DMS153 treated with DMSO at 0.1 percent for 48 hours (cell line): ENCODE measurements around the gene ATOSA.

Experiments used
- DNase-seq: peaks from one replicate; lab custom pipeline; 2025; ENCODE audit not compliant: unreplicated experiment; lab: John Stamatoyannopoulos, UW

ATOSA gene, protein sequence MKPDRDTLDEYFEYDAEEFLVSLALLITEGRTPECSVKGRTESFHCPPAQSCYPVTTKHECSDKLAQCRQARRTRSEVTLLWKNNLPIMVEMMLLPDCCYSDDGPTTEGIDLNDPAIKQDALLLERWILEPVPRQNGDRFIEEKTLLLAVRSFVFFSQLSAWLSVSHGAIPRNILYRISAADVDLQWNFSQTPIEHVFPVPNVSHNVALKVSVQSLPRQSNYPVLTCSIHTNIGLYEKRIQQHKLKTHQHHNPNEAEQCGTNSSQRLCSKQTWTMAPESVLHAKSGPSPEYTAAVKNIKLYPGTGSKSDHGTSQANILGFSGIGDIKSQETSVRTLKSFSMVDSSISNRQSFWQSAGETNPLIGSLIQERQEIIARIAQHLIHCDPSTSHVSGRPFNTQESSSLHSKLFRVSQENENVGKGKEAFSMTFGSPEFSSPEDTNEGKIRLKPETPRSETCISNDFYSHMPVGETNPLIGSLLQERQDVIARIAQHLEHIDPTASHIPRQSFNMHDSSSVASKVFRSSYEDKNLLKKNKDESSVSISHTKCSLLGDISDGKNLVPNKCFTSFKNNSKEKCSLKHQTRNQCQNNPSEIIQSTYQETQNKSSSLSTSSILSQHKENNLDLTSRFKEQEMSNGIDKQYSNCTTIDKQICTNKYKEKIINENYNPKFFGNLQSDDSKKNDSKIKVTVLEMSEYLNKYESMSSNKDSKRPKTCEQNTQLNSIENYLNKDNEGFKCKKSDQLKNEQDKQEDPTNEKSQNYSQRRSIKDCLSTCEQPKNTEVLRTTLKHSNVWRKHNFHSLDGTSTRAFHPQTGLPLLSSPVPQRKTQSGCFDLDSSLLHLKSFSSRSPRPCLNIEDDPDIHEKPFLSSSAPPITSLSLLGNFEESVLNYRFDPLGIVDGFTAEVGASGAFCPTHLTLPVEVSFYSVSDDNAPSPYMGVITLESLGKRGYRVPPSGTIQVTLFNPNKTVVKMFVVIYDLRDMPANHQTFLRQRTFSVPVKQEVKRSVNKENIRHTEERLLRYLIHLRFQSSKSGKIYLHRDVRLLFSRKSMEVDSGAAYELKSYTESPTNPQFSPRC

DNA sequence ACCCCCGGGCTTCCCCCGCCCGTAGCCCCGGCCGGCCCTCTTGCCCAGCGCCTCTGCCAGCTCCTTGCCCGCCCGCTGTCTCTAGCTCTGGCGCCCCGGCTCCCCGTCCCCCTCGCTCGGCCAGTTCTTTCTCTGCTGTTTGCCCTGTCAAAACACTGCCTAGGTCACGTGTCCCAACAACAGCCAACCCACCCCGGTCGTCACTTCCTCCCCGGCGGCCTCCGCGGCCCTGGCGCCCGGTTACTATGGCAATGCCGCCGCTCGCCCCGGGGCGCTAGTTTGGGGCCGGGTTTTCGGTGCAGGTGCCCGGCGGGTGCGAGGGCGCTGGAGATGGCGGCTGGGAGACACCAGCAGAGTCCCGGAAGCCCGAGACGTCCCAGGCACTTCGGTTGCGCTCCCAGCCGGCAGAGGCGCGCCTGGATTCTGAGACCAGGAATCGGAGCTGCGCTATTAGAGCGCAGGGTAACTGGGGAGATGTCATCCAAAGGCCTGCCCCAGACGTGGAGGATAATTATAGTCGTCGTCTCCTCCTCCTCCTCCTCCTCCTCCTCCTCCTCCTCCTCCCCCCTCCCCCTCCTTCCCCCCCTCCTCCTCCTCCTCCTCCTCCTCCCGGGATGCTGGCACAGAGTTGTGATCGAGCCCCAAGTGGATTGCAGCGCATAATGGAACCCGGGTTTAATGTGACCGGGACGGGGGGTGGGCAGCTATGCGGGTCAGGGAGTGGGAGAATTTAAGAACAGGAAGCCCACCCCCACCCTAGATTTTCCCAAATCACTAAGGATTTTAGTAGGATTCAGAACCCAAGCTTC, at the start of gene ATOSA:
TSS of gene ATOSA (minus strand) at position 157 of the 809 bp plus-strand sequence. CDS start 1,367 bp downstream, outside the sequence.
- peak; percentile 21 for DNase-seq

DNA sequence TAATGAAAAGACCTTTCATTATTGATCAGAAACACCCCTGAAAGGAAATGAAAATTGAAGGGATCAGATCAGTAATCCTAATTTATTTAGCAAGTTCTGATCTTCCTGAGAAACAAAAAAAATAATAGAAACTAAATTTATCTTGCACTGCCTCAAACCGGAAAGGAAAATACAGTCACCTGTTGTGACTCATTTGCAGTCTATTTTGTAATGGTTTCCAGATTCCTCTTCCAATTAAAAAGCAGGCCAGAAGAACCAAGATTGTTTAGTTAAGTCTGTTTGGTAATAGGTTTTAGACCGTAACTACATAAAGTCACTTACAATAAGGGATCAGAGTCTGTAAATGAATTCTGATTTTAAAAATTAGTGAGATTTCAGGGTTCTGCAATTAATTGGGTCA, 49.7 kb upstream of the ATOSA start:
- DNase-seq, result no peak

DNA sequence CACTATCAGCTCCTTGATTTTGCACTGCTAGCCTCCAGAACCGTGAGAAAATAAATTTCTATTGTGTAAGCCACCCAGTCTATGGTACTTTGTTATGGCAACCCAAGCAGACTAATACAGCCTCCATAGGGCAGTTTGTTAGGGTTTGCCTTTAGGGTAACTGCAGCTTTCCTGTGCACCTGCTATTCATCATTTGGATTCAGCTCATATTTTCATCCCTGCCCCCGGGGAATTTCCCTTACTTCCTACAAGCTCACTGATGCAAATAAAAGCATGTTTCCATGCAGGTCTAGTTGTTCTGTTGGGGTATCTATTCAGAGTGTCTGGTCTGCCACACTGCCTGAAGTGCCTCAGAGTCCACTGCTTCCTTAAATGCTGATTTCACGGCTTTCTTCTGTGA, 48.6 kb upstream of the ATOSA start:
- no peak for DNase-seq

DNA sequence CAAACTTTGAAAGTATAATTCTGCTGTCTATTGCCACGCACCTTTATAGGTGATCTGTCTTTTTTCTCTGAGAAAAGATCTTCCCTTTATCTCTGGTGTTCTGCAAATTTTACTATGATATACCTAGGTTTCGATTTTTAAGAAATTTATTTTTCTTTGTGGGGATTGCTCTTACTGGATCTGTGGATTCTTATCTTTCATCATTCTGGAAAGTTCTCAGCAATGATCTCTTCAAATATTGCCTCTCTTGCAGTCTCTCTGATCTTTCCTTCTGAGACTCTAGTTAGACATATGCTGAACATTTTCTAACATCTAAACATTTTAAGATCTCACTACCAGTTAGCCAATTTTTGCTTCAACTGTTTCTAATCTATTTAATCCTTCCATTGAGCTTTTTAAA, 47.0 kb upstream of the ATOSA start:
- no peak for DNase-seq

DNA sequence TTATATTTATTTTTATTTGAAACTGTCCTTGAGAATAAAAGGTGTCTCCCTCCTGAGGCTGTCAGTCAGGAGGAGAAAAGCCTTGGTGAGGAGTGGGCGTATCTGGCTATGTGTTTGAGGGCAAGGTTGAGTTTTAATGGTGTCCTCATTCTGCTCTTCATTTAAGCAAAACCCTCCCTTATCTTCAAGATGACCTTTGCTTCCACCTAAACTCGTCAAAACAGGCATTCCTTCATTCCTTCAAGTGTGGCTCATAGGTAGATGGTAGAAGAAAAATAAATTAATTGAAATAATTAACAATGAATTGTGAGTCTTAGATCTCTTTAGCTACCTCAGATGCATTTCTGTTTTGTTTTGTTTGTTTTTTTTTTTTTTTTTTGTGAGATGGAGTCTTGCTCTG, 39.4 kb upstream of the ATOSA start:
- DNase-seq, result no peak

DNA sequence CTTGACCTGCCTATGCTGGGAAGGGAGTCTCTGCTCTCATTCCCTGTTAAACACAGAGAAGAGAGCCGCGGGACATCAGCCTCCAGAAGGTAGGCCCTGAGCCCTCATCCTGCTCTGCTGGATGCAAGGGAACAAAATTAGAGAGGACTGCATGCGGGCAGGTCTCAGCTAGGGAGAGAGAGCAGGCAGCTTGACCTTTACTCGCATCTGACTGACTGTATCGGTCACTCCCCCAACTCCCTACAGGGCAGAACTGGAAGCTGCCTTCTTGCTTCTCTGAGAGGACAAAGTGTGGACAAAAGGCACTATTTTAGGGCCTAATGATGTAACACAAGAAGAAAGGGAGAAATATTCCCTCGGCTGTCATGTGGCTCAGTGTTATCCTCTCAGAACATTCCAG, 38.7 kb upstream of the ATOSA start:
- DNase-seq, result no peak

DNA sequence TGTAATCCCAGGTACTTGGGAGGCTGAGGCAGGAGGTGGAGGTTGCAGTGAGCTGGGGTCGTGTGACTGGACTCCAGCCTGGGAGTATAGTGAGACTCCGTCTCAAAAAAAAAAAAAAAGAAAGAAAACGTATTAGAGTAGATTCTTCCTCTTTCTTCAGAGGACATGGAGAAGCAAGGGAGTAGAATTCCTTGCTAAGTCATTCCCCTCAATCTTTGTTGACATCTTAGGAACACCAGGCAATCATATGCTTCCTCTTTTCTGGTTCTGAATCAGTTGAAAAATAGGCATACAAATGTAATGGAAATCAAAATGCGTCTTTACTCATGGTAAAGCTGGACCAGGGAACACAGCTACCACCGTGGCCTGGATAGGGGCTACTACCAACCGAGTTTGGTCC, 38.3 kb upstream of the ATOSA start:
- DNase-seq, result no peak

DNA sequence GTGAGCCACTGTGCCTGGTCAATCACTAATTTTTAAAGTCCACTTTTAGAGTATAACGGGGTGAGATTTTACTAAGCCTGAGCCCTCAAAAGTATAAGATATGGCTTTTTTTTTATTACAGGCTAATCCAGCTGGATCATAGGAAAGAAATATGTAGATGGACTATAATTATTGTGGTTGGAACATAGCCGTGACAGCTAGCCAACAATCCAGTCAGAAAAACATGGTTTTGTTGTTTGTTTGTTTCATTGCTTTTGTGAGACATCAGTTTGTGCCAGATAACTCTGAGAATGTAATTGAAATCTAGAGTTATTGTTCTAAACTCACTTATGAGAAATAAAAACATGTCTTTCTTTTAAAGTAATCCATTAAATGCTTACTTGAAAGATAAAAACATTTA, 37.3 kb upstream of the ATOSA start:
- DNase-seq, result no peak

DNA sequence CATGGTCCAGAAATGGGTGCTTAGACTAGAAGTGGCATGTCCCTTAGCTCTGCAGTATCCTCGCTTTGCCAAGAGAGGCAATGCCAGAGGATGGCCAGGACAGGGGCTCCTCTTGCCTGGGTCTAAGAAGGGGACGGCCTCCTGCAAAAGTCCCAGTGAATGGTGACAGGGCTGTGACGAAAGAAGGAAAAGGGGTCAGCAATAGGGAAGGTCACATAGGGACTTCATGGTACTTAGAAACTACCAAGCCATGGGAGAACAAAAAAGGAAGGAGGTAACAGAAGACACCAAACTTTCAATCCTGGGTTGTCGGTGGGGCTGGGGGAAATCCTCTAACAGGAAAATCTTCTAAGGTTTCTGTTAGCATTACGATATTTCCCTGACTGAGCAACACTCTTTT, 36.2 kb upstream of the ATOSA start:
- DNase-seq, result no peak

DNA sequence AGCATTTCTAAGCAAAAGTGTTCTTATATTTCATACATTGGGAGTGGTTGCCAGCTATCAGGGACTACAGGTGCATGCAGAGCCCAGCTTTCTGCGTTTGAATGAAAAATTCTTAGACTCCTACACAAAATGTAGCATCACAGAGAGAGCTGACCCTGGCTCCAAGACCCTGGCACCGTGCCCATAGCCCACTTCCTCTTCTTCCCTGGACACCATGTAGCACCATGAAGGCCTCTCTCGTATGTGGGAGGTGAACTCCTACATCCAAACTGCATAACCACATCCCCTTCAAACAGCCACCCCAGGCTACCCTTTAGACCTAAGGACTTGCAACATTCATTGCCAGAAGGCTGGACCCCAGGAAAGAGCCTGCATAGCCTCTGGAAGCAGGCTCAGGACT, 35.8 kb upstream of the ATOSA start:
- no peak for DNase-seq

DNA sequence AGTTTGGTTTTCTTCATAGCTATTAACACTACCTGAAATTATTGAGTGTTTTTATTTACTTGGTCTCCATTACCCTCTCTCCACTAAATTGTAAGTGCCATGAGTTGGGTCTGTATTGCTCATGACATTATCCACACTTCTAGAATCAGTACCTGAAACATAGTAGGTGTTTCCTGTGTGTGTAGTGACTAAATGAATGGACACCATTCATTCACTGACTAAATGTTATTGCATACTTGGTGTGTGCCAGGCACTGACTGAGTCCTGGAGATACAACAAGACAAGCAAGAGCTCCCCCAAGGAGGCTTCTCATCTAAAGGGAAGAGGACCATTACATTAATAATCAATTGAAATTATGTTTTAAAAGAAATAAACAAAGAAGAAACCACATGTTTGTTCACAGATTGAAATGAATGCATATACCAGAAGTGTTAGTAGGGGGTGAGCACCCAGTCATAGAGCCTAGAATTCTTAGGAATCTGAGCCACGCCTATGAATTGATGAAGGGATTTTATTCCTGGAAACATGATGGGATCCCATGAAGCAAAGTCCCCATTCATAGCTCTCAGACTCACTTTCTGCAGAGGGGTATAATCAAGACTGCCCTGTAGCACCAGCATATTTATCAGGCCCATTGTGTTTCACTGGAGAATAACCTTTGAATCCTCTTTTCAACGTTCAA, 31.7 kb upstream of the ATOSA start:
- no peak for DNase-seq

DNA sequence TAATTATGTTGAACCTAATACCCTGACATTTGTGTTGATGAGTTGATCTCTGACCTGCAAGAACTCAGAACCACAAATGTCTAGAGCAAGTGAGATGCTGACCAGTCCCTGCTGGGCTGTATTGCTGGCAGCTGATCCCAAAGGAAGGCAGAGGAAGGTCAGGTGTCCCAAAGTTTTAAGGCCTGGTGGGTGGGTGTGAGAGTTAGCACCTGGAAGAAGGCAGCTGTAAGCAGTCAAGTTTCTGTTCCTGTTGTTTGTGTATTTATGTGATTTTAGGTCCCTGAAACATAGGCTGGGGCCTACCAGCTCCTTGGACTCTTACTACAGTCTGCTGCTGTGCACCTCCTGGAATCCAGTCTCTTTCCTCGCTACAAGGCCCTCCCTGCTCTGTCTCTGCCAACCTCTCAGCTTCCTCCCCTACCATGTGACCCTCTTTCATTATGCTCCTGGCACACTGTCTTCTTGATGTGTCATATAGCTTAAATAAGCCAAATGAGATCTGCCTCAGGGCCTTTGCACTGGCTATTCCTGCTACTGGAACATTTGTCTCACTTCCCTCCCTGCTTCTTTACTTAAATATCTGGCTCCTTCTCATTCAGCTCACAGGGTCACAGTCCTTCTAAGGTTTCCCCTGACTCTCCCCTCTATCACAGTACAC, 31.0 kb upstream of the ATOSA start:
- DNase-seq, result no peak

DNA sequence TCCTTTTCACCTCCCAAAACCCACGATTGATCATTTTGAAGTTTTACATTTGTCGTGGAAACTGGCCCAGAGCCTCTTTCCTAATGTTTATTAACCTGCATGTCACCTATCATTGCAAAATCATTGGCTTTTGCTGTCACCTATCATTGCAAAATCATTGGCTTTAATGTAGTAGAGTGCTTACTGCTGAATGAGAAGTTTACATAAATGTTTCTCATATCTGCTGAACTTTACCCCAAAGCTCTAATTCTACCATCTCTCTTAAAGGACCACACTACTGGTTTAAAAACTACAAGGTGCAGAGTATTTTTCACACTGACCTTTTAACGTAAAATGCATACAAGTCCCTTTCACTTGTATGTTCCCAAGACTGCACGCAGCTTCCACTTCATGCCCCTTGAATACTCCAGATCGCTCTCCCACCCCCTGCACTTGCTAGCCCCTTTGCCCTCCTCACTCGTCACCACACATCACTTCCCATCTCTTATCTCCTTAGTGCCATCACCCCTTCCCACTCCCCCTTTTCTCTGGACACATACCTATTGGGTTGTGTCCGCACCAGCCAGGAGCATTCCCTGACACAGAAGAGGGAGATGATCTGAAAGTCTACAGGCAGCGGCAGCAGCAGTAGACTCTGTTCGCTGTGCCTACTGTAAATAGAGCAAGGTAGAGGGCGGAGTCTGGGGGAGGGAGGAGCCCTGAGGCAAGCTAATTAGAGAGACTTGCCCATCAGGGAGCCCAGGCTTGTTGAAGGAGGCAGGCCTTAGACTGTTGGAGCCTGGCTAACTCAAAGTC, 30.2 kb upstream of the ATOSA start:
- DNase-seq, result no peak

DNA sequence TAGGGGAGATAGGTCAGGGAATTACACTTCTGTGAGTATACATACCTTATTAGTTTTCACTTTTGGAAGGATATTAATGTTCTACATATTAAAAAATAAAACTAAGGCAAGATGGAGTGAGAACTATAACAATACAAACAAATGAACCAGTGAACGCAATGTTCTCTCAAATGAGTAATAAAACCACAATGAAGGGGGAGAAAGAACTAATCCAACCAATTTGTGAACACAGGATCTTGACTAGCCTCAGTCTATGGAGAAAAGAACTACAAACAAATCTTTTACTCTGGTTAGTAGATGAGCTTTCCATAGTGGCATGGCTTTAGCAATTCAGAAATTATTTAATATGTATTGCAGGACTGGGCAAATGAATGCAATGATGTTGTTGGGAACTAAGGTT, 26.9 kb upstream of the ATOSA start:
- no peak for DNase-seq

DNA sequence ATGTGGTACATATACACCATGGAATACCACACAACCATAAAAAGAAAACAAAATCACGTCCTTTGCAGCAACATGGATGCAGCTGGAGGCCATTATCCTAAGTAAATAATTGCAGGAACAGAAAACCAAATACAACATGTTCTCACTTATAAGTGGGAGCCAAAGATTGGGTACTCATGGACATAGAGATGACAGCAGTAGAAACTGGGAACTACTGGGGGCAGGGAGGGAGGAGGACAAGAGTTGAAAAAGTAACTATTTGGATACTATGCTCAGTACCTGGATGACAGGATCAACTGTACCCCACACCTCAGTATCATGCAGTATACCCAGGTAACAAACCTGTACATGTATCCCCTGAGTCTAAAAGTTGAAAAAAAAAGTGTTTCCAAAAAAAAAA, 23.2 kb upstream of the ATOSA start:
- DNase-seq, result no peak

DNA sequence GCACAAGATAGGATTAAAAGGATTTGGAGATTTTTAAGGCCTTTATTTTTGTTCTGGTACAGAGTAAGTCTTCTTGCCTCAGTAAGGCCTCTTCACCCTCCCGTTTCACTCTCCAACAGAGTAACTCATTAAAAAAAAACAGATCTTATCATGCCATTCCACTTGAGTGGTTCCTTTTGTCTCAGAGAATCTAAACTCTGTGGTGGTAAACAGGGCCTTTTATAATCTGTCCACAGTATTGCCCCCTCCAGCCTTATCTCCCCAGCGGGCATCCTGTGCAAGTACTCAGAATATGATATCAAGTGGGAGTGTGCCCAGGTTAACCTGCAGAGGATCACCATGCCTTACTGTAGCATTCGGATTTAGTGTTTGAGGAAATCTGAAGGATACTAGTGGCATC, 20.3 kb upstream of the ATOSA start:
- no peak for DNase-seq

DNA sequence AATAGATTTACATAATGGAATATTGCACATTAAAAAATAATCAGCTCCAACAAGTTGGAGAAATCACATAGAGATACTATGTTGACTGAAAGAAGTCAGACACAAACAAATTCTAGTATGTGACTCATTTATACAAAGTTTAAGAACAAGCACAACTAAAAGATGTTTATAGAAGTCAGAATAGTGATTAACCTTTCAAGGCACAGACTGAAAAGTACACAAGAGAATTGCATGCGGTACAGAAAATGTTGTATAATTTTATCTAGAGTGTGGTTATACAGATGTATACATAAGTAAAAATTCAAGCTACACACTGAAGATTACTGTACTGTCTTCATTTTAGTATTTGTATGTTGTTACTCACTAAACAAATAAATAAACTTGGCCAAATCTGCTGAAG, 19.3 kb upstream of the ATOSA start:
- DNase-seq, result no peak

DNA sequence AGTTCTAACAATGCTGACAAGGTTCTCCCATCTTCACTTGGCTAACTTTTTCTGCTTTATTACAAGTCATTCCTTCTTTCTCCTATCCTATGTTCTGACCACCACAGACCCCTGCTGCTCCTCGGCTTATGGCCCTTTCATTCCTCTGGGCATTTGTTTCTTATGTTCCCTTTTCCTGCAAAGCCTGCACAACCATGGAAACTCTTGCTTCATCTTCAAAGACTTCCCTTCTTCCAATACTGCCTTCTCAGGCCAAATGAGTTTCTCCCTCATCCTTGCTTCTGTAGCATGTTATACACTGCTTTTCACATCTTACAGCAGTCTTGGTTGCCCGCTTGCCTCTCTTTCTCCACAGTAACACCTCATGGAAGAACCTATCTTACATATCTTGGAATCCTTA, 17.9 kb upstream of the ATOSA start:
- DNase-seq, result no peak

DNA sequence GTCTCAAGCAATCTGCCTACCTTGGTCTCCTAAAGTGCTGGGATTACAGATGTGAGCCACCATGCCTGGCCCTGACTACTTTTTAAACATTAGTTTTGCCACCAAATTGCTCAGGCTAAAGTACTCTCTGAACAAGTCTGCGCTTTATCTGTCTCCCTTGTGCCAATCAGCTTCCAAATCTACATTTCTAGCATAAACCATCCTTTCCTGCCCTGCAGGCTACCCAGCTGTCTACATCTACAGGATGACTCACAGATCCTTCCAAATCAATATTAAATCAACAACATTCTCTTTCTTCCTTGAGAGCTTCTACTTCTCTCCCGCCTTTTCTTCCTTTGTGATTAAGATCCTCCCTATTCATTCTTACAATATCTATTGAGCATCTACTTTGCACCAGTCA, 16.0 kb upstream of the ATOSA start:
- no peak for DNase-seq
